Esophagus muscularis mucosa (tissue), 4 donors: ENCODE results near the gene NTM.

Experiments used
- CTCF ChIP-seq, 3 experiments: fragments of 200-600 bp in 2 of 3; fragments of 450-650 bp in 1 of 3; sonication (generic) in 2 of 3; IDR thresholded peaks; one replicate each; pipeline ENCODE4 v1.5.1; 2017 to 2019; ENCODE audit warnings: antibody characterized with exemption in 3 of 3, mild to moderate bottlenecking in 2 of 3, moderate library complexity in 1 of 3
- EP300 ChIP-seq: sonication (generic); formaldehyde crosslinking; IDR thresholded peaks from one replicate; pipeline ENCODE4 v1.6.1; 2017; ENCODE audit warnings: antibody characterized with exemption
- POLR2A ChIP-seq: fragments of 450-650 bp; IDR thresholded peaks from one replicate; pipeline ENCODE4 v1.6.1; 2017; ENCODE audit warnings: antibody characterized with exemption, moderate library complexity, mild to moderate bottlenecking, low read depth
- POLR2AphosphoS5 ChIP-seq, 2 donors: sonication (generic); formaldehyde crosslinking; IDR thresholded peaks; one replicate each; pipeline ENCODE4 v1.6.1; 2017; ENCODE audit warnings: antibody characterized with exemption in 2 of 2

DNA sequence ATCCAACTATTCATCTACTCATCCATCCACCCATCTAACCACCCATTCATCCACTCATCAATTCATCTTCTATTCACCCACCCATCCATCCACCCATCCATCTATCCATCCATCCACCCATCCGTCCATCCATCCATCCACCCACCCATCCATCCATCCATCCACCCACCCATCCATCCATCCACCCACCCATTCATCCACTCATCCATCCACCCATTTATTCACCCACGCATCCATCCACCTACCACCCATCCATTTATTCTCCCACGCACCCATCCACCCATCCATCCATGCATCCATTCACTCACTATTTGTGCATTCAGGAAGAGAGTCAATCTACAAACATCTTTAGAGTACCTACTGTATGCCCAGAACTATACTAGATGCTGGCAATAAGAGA lies 482.3 kb downstream of the NTM start:
- TF ChIP-seq CTCF (IDR thresholded peaks at IDR 0.05) (no peak), POLR2A (no peak), EP300 (no peak), POLR2AphosphoS5 (IDR thresholded peaks at IDR 0.05) (no peak)
